HUES64 (cell line): ENCODE measurements around the gene IER3IP1.
"Not testable (repeated sequence)": the region's sequence is repeated elsewhere in the genome, so short reads cannot be mapped to it uniquely, and the experiment has no call there.

ENCODE experiments used
- H3K27ac ChIP-seq: 2 replicates; pipeline ENCODE4 v1.7.0; 2013; ENCODE audit warnings: low read depth, low read length, inconsistent platforms
- H3K27me3 ChIP-seq: 2 replicates; pipeline ENCODE4 v1.6.1; 2013; ENCODE audit warnings: mild to moderate bottlenecking, low read length; ENCODE audit not compliant: insufficient read depth
- H3K36me3 ChIP-seq: 2 replicates; pipeline ENCODE4 v1.6.1; 2013; ENCODE audit warnings: mild to moderate bottlenecking, low read length; ENCODE audit not compliant: insufficient read depth
- H3K4me1 ChIP-seq: 2 replicates; pipeline ENCODE4 v1.6.1; 2013; ENCODE audit warnings: mild to moderate bottlenecking, low read length, moderate library complexity; ENCODE audit not compliant: insufficient read depth
- H3K4me3 ChIP-seq: 2 replicates; pipeline ENCODE4 v1.5.1; 2013; ENCODE audit warnings: mild to moderate bottlenecking, low read length, moderate library complexity
- H3K9ac ChIP-seq: 2 replicates; pipeline ENCODE4 v1.6.1; 2013; ENCODE audit warnings: mild to moderate bottlenecking, low read depth, low read length
- H3K9me3 ChIP-seq: 2 replicates; pipeline ENCODE4 v1.6.1; 2013; ENCODE audit warnings: low read depth, low read length; ENCODE audit not compliant: insufficient read depth
- WGBS: fragments of 150-250, 120-280 bp; methylation state at CpG from one replicate; pipeline ENCODE4 v1.1.7; 2013; ENCODE audit warnings: missing lambda C conversion rate; 5-methylcytosine and 5-hydroxymethylcytosine counted together

Gene IER3IP1

DNA sequence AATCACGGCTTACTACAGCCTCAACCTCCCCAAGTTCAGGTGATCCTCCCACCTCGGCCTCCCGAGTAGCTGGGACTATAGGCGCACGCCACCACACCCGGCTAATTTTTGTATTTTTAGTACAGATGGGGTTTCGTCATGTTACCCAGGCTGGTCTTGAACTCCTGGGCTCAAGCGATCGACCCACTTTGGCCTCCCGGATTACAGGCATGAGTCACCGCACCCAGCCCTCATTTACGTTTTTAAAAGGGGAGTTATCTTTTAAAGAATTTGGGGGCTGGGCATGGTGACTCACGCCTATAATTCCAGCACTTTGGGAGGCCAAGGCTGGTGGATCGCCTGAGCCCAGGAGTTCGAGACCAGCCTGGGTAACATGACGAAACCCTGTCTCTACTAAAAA lies 17.8 kb downstream of the IER3IP1 start:
- peaks cover 31% of the 10 kb centered on the region for H3K36me3 ChIP-seq
- H3K9ac ChIP-seq, H3K4me3 ChIP-seq, H3K27me3 ChIP-seq, H3K27ac ChIP-seq, H3K9me3 ChIP-seq: not testable (repeated sequence)
- peaks cover 18% of the 10 kb centered on the region; the same call in 1 of the 2 replicates for H3K4me1 ChIP-seq
- WGBS = 90% methylated on average over 16 of the region's 16 CpGs

- Histone ChIP-seq H3K9me3 (no peaks in the 10 kb centered on the region), H3K9ac (0 out of 2 replicates have a peak overlapping the region, but pooled peaks have one; percentile 89), H3K4me3 (peak overlapping the region; percentile 79), H3K27me3 (no peaks in the 10 kb centered on the region), H3K27ac (no peak overlapping the region), H3K4me1 (peaks cover 12% of the 10 kb centered on the region; the same call in 1 of the 2 replicates), H3K36me3 (peaks cover 31% of the 10 kb centered on the region)
Measured at GRCh38 chr18:47151439-47151838, 24.7 kb downstream of the IER3IP1 start.

DNA sequence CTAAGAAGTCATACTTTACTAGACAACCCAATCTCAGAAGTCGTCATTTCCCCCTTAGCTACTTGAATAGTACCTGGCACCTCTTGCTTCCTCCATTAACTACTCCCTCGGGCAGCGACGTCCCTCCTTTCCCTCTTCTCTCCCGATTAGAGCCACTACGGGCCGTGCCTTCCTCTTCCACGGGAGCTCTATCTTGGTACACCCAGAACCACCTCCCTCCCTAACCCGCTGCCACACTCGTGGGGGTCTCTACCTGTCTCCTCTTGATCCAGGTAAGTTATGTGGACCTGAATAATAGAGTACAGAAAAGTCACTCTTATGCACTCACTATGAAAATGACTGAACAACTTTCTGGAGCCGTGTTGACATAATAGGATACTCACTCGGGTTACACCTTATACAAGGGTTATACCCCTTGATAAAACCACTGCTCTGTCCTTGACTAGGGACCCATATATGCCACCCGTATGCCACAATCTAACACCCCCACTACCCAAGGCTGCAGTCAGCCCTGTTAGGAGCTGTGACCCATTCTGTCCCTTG lies 25.3 kb downstream of the IER3IP1 start:
- WGBS = 14% methylated on average over 11 of the region's 13 CpGs

GRCh38 chr18:47150029-47150823 lies 25.9 kb downstream of the IER3IP1 start, which contains the start of gene HDHD2:
Gene HDHD2 (minus strand): TSS chr18:47150500. CDS start chr18:47136439, 14,061 bp downstream.
- Histone ChIP-seq H3K27ac (peak within 1 kb of the TSS; percentile 86), H3K4me1 (peaks cover 12% of the 10 kb centered on the region; the same call in 1 of the 2 replicates), H3K9me3 (no peaks in the 10 kb centered on the region), H3K9ac (peak within 1 kb of the TSS; percentile 89), H3K4me3 (peak within 1 kb of the TSS; percentile 79), H3K36me3 (peaks cover 19% of the 10 kb centered on the region), H3K27me3 (no peaks in the 10 kb centered on the region)
- under 1% methylated on average over 70 of the region's 70 CpGs for WGBS

More for the DNA sequence above, 25.3 kb downstream of the IER3IP1 start:
- Histone ChIP-seq H3K9ac (peak overlapping the region; percentile 89), H3K36me3 (peaks cover 26% of the 10 kb centered on the region), H3K4me3 (peak overlapping the region; percentile 79), H3K4me1 (peaks cover 12% of the 10 kb centered on the region; the same call in 1 of the 2 replicates), H3K27ac (peak overlapping the region; percentile 86), H3K9me3 (no peaks in the 10 kb centered on the region), H3K27me3 (no peaks in the 10 kb centered on the region)

- Histone ChIP-seq H3K27me3 (no peaks in the 10 kb centered on the region), H3K4me3 (peak overlapping the region; percentile 79), H3K4me1 (peaks cover 12% of the 10 kb centered on the region; the same call in 1 of the 2 replicates), H3K27ac (peak overlapping the region; percentile 86), H3K36me3 (peaks cover 12% of the 10 kb centered on the region), H3K9ac (peak overlapping the region; percentile 89), H3K9me3 (no peaks in the 10 kb centered on the region)
- 16% methylated on average over 12 of the region's 12 CpGs for WGBS
Measured at GRCh38 chr18:47149457-47150028, 26.6 kb downstream of the IER3IP1 start.

- no peak overlapping the region for H3K4me3 ChIP-seq
- H3K27ac ChIP-seq = no peak overlapping the region
- peaks cover 6% of the 10 kb centered on the region; the same call in 1 of the 2 replicates for H3K36me3 ChIP-seq
- no peaks in the 10 kb centered on the region for H3K9me3 ChIP-seq
- 98% methylated on average over 3 of the region's 3 CpGs for WGBS
- no peaks in the 10 kb centered on the region for H3K27me3 ChIP-seq
- peaks cover 8% of the 10 kb centered on the region; the same call in 1 of the 2 replicates for H3K4me1 ChIP-seq
- H3K9ac ChIP-seq = no peak overlapping the region
Measured at GRCh38 chr18:47146206-47146605, 30.0 kb downstream of the IER3IP1 start.

GRCh38 chr18:47143899-47144485 lies 32.2 kb downstream of the IER3IP1 start:
- Histone ChIP-seq H3K27ac (no peak overlapping the region), H3K9ac (no peak overlapping the region), H3K4me1 (peaks cover 4% of the 10 kb centered on the region; the same call in 1 of the 2 replicates), H3K27me3 (no peaks in the 10 kb centered on the region), H3K36me3 (peaks cover 6% of the 10 kb centered on the region; the same call in 1 of the 2 replicates), H3K4me3 (no peak overlapping the region), H3K9me3 (no peaks in the 10 kb centered on the region)
- 97% methylated on average over 4 of the region's 4 CpGs for WGBS

GRCh38 chr18:47143153-47143552 lies 33.0 kb downstream of the IER3IP1 start:
- Histone ChIP-seq H3K36me3 (peaks cover 6% of the 10 kb centered on the region; the same call in 1 of the 2 replicates), H3K9me3 (no peaks in the 10 kb centered on the region), H3K4me3 (no peak overlapping the region), H3K9ac (no peak overlapping the region), H3K27ac (no peak overlapping the region), H3K27me3 (no peaks in the 10 kb centered on the region), H3K4me1 (no peaks in the 10 kb centered on the region)
- 97% methylated on average over 5 of the region's 5 CpGs for WGBS

GRCh38 chr18:47141289-47141688 lies 34.9 kb downstream of the IER3IP1 start:
- Histone ChIP-seq H3K9ac (no peak overlapping the region), H3K4me1 (no peaks in the 10 kb centered on the region), H3K4me3 (no peak overlapping the region), H3K27me3 (no peaks in the 10 kb centered on the region), H3K9me3 (no peaks in the 10 kb centered on the region), H3K36me3 (peaks cover 15% of the 10 kb centered on the region), H3K27ac (no peak overlapping the region)

- H3K9ac ChIP-seq = no peak overlapping the region
- WGBS = 96% methylated on average over 3 of the region's 3 CpGs
Measured at GRCh38 chr18:47121146-47121545, 55.0 kb downstream of the IER3IP1 start.

DNA sequence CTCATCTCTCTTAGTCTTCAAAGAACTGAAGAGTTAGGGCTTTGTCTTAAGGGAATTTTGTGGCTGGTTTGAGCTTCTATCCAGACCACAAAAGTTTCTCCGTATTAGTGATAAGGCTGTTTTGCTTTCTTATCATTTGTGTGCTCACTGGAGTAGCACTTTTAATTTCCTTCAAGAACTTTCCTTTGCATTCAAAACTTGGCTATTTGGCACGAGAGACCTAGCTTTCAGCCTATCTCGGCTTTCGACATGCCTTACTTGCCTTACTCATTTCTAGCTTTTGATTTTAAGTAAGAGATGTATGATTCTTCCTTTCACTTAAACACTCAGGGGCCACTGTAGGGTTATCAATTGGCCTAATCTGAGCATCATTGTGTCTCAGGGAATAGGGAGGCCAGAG lies 55.7 kb downstream of the IER3IP1 start:
- H3K9ac ChIP-seq = no peak overlapping the region
- peaks cover 15% of the 10 kb centered on the region for H3K4me1 ChIP-seq
- H3K27me3 ChIP-seq = no peaks in the 10 kb centered on the region
- no peak overlapping the region for H3K4me3 ChIP-seq
- no peaks in the 10 kb centered on the region for H3K9me3 ChIP-seq
- H3K36me3 ChIP-seq = peaks cover 26% of the 10 kb centered on the region
- WGBS = 96% methylated on average over 4 of the region's 4 CpGs
- H3K27ac ChIP-seq = no peak overlapping the region

More at GRCh38 chr18:47121146-47121545, 55.0 kb downstream of the IER3IP1 start:
- no peak overlapping the region for H3K27ac ChIP-seq
- H3K27me3 ChIP-seq = no peaks in the 10 kb centered on the region
- H3K4me1 ChIP-seq = peaks cover 8% of the 10 kb centered on the region
- H3K9me3 ChIP-seq = no peaks in the 10 kb centered on the region
- H3K36me3 ChIP-seq = peaks cover 26% of the 10 kb centered on the region
- H3K4me3 ChIP-seq = no peak overlapping the region
